ENCODE measurements around the gene DKC1.

The DKC1 gene

GRCh38 chrX:154785716-154786115 is 23.1 kb downstream of the DKC1 start:
- no peak for DNase-seq (ENCODE audit: insufficient read length, low spot score)
- FAIRE-seq, result no peak

GRCh38 chrX:154791467-154791866 is 28.8 kb downstream of the DKC1 start:
- FAIRE-seq (no peak), DNase-seq (ENCODE audit: insufficient read length, low spot score) (no peak)

GRCh38 chrX:154791939-154792338 is 29.3 kb downstream of the DKC1 start:
- no peak for FAIRE-seq
- no peak for DNase-seq (ENCODE audit: insufficient read length, low spot score)

- no peak for DNase-seq (ENCODE audit: insufficient read length, low spot score)
Observed at GRCh38 chrX:154793084-154793795, 30.6 kb downstream of the DKC1 start.

GRCh38 chrX:154795016-154795415 is 32.4 kb downstream of the DKC1 start:
- DNase-seq (ENCODE audit: insufficient read length, low spot score), result no peak
- no peak for FAIRE-seq

More at GRCh38 chrX:154793084-154793795, 30.6 kb downstream of the DKC1 start:
- no peak for FAIRE-seq

GRCh38 chrX:154797006-154797405 is 34.3 kb downstream of the DKC1 start:
- FAIRE-seq (no peak), DNase-seq (ENCODE audit: insufficient read length, low spot score) (no peak)

- FAIRE-seq (no peak), DNase-seq (ENCODE audit: insufficient read length, low spot score) (no peak)
Observed at GRCh38 chrX:154799556-154800348, 37.1 kb downstream of the DKC1 start.

- DNase-seq (ENCODE audit: insufficient read length, low spot score) (no peak), FAIRE-seq (no peak)
Observed at GRCh38 chrX:154800478-154801210, 38.0 kb downstream of the DKC1 start.

- DNase-seq (ENCODE audit: insufficient read length, low spot score) (no peak), FAIRE-seq (no peak)
Observed at GRCh38 chrX:154802947-154803346, 40.3 kb downstream of the DKC1 start.

GRCh38 chrX:154804261-154804956 is 41.7 kb downstream of the DKC1 start:
- no peak for FAIRE-seq
- DNase-seq (ENCODE audit: insufficient read length, low spot score), result no peak

- DNase-seq (ENCODE audit: insufficient read length, low spot score) (peak; percentile 9), FAIRE-seq (no peak)
Observed at GRCh38 chrX:154804957-154805695, 42.5 kb downstream of the DKC1 start, which contains the start of gene MPP1. TSS of gene MPP1 (minus strand) at chrX:154805485. CDS start at chrX:154805373, 112 bp downstream.

GRCh38 chrX:154805696-154806091 is 43.0 kb downstream of the DKC1 start:
- FAIRE-seq, result no peak

GRCh38 chrX:154806837-154807501 is 44.3 kb downstream of the DKC1 start:
- DNase-seq (ENCODE audit: insufficient read length, low spot score), result no peak
- no peak for FAIRE-seq

More at GRCh38 chrX:154805696-154806091, 43.0 kb downstream of the DKC1 start:
- DNase-seq (ENCODE audit: insufficient read length, low spot score), result no peak

GRCh38 chrX:154809939-154810665 is 47.4 kb downstream of the DKC1 start:
- no peak for DNase-seq (ENCODE audit: insufficient read length, low spot score)
- FAIRE-seq, result no peak

- no peak for FAIRE-seq
- no peak for DNase-seq (ENCODE audit: insufficient read length, low spot score)
Observed at GRCh38 chrX:154812341-154813101, 49.9 kb downstream of the DKC1 start.

GRCh38 chrX:154813801-154814200 is 51.1 kb downstream of the DKC1 start:
- no peak for FAIRE-seq

GRCh38 chrX:154815274-154815818 is 52.7 kb downstream of the DKC1 start:
- no peak for DNase-seq (ENCODE audit: insufficient read length, low spot score)
- no peak for FAIRE-seq

More at GRCh38 chrX:154813801-154814200, 51.1 kb downstream of the DKC1 start:
- no peak for DNase-seq (ENCODE audit: insufficient read length, low spot score)

Data from HTR-8/SVneo (cell line).